ENCODE data around the gene ARHGAP4.

DNA sequence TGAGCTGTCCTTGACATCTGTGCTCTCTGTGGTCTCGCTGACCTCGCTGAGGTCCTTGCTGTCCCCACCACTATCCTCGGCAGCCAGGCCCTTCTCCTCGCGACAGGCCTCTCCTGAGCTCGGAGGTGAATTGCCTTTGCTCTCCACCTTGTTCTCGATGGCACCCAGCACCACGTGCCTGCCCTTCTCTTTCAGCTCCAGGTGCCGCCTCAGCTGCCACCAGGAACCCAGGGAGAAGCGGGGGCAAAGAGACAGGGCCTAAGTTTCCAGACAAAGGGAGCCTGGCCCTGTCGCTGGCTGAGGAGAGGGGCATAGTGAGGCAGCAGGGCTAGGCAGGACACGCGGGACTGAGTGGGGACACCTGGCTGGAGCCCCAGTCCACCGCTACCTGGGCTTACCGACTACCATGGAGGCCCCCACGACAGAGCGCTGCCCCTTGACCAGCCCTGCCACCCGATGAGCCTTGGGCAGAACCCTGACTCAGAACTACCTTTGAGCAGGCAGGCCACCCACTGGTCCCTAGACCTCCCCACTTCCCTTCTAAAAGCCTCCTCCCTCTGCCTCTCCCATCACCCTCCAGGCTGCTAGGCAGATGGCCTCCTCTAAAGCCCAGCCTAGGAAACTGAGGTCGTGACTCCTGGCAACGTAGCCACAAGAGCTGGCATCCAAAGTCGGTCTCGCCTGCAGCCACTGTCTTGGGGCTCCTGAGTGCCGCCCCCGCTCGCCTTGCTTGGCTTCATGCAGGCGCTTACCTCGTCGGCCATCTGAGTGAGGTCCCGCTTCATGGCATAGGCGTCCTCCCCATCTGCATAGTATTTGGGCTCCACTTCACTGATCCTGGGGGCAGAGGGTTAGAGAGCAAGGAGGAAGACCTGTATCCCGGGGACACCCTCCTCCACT is 4.2 kb upstream of the ARHGAP4 start:
- TF ChIP-seq, protein P1, sequence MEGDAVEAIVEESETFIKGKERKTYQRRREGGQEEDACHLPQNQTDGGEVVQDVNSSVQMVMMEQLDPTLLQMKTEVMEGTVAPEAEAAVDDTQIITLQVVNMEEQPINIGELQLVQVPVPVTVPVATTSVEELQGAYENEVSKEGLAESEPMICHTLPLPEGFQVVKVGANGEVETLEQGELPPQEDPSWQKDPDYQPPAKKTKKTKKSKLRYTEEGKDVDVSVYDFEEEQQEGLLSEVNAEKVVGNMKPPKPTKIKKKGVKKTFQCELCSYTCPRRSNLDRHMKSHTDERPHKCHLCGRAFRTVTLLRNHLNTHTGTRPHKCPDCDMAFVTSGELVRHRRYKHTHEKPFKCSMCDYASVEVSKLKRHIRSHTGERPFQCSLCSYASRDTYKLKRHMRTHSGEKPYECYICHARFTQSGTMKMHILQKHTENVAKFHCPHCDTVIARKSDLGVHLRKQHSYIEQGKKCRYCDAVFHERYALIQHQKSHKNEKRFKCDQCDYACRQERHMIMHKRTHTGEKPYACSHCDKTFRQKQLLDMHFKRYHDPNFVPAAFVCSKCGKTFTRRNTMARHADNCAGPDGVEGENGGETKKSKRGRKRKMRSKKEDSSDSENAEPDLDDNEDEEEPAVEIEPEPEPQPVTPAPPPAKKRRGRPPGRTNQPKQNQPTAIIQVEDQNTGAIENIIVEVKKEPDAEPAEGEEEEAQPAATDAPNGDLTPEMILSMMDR (IDR thresholded peaks at IDR 0.05; ENCODE audit: low read length) = no peak
- no peak for TF ChIP-seq EZH2 (IDR thresholded peaks at IDR 0.05; ENCODE audit: borderline replicate concordance, low read length)
